ENCODE data around the gene PTPRM.
A peak's percentile ranks its signal among the peaks of the same experiment; 100 is the strongest.
"Not testable (repeated sequence)": the region's sequence is repeated elsewhere in the genome, so short reads cannot be mapped to it uniquely, and the experiment has no call there.

Gene PTPRM

DNA sequence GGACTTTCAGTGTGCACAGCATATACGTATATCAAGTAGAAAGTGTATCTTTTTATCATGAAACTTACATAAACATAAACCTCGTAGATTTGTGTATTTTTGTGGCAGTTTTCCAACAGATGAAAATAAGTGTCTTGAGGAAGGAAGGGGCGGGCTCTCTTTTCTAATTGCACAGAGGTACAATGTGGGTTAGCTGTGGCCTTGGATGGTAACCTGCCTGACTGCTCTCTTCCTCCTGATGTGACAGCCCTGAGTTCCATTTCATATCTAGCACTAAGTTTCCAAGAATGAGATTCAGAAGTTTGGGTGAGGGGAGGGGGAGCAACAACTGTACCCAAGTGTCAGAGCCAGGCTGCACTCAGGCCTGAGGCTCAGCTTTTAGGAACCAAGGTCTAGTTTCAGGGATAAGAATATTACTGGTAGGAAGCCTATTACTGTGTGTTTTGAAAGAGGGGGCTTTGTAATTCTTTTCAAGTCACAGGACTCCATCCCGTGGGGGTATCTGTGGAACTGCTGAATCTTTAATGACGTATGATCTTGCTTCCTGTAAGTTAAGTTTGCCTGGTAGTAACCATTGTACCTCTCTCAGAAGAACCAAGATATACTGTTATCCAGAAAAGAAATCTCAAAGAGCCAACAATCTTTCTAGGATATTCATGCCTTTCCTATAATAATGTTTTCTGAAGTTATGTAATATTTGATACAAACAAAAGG is 483.7 kb downstream of the PTPRM start:
- no peak for DNase-seq (ENCODE audit: low read depth)

DNA sequence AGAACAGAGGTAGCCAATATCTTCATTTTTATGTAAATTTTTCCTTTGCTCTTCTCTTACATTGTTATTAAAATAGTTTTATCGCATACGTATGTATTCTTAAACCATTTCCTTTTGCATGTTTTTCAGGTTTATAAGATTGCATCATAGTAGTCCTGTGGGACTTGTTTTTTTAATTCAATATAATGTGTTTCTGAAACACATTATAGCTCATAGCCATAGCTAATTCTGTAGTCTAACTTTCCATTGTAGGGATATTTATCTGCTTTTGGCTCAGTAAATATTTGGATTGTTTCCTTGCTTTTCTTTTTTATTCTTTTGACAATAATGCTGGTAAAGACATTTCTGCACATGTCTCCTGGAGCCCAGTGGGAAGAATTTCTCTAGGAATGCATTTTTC is 484.3 kb downstream of the PTPRM start:
- DNase-seq (ENCODE audit: low read depth), result no peak

DNA sequence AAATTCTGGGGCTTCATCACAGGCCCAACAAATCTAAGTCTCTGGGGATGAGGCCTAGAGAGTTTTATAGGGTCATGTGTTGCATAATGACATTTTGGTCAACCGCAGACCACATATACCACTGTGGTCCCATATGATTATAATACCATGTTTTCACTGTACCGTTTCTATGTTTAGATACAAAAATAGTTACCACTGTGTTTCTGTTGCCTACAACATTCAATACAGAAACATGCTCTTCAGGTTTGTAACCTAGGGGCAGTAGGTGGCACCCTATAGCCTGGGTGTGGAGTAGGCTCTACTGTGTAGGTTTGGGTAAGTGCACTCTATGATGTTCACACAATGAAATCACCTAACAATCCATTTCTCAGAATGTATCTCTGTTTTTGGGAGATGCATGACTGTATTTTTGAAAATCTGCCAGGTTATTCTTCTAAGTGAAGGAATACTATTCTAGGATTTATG is 485.2 kb downstream of the PTPRM start:
- no peak for DNase-seq (ENCODE audit: low read depth)

DNA sequence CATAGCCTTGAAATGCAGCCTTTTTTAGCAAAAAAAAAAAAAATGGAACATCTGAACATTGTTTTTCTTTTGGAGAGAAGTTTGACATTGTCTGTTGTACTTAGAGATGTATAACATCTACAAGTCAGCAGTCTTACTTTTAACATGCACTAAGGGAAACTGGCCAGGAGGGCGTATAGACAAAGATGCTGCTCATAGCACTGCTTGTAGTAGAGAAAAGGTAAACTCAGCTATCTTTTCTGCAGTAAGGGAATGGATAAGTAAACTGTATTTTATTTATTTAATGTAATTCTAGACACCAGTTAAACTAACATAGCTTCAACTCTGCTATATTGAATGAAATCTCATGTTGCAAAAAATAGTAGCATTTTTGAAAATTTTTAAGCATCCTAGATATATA is 489.6 kb downstream of the PTPRM start:
- no peak for DNase-seq (ENCODE audit: low read depth)

DNA sequence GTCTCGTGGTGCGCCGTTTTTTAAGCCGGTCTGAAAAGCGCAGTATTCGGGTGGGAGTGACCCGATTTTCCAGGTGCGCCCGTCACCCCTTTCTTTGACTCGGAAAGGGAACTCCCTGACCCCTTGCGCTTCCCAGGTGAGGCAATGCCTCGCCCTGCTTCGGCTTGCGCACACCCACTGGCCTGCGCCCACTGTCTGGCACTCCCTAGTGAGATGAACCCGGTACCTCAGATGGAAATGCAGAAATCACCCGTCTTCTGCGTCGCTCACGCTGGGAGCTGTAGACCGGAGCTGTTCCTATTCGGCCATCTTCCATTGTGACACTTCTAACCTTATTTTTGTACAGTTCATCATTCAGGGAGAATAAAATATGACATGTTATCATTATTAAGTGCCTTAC is 496.0 kb downstream of the PTPRM start:
- not testable (repeated sequence) for DNase-seq (ENCODE audit: low read depth)

DNA sequence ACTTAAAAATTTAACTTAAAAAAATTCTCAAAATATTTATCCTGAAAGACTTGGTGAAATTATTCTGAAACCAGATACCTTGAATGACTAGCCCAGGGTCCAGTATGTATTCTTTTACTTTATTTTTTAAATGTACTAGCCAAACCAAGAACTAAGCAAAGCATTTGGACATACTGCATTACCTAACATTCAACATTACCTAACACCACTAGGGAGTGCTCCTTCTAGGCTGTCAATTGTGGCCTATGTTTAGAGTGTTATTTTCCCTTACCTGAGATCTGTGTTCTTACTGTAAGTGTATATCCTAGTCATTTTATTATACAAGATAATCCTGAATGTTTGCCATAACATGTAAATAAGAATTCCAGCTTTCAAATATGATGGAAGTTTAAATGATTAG is 496.6 kb downstream of the PTPRM start:
- DNase-seq (ENCODE audit: low read depth), result no peak

DNA sequence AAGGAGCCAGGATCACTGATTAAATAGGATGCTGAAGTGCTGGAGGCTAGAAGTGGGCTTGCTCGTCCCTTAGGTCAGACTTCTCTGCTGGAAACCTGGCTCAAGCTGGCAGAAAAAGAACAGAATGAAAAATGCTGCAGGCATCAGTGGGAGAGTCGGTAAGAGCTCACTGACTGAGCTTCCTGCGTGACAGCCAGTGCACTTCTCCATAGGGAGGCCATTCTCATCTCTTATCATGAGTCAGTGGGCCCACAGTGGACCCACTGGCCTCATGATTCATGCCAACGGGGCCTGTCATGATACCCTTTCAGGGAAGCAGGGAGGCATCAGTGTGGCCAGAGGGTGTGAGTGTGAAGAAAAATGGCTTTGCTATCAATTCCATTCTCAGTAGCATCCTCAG is 498.2 kb downstream of the PTPRM start:
- no peak for DNase-seq (ENCODE audit: low read depth)

DNA sequence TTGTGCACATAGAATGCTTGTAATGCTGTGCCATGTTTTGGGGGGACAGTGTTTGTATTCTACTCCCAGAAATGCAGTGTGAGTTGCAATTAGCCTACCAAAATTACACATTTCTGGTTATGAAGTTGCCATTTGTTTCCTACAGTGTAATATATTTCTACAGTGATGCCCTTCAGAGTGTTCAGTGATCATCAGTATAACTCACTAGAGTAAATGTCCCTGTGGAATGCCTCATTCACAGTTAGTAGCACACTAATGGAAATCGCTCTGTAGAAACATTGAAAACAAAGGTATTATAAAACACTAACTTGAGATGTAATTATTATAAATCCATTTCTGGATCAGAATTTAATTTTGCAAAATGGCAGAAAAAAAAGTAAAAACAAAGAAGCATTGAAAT is 498.7 kb downstream of the PTPRM start:
- DNase-seq (ENCODE audit: low read depth), result no peak

DNA sequence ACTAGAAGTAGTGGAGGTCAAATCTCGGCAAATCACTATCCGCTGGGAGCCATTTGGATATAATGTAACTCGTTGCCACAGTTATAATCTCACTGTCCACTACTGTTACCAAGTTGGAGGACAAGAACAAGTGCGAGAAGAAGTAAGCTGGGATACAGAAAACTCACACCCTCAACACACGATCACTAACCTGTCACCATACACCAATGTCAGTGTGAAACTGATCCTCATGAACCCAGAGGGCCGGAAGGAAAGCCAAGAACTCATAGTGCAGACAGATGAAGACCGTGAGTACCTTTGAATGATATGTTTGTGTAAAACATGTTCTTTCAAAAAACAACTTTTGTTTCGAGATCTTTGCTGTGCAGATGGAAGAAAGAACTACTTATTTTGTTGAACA is 502.6 kb downstream of the PTPRM start:
- DNase-seq (ENCODE audit: low read depth), result no peak

DNA sequence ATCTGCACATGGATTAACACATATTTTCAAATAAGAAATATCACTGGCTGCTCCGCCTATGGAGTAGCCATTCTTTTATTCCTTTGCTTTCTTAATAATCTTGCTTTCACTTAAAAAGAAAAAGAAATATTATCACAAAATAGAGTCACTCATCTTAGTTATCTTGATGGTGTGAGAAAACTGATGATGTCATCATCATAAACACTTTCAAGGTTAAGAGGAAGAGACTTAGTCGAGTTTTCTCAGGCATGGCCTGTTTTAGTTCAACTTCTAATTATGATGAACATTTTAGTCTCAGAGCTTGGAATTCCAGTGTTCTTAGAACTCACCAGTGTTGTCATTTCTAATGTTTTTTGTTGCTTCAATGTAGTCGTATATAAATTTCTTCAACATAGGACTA is 506.1 kb downstream of the PTPRM start:
- DNase-seq (ENCODE audit: low read depth), result no peak

DNA sequence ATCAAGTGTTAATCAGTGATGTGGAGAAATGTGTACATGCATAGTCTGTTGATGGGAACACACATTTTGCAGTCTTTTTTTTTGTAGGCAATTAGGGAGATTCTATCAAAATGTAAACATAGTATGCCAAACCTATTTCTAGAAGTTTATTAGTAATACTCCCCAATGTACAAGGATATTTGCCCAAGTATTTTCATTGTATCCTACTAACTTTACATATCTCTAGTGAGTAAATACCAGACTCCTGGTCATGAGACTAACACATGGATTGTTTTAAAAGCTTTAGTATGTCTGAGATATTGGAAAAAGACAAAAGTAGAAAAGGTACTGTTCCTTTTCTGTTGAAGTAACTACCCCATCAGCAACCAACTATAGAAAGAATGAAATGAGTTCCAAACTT is 513.0 kb downstream of the PTPRM start:
- DNase-seq (ENCODE audit: low read depth), result no peak

DNA sequence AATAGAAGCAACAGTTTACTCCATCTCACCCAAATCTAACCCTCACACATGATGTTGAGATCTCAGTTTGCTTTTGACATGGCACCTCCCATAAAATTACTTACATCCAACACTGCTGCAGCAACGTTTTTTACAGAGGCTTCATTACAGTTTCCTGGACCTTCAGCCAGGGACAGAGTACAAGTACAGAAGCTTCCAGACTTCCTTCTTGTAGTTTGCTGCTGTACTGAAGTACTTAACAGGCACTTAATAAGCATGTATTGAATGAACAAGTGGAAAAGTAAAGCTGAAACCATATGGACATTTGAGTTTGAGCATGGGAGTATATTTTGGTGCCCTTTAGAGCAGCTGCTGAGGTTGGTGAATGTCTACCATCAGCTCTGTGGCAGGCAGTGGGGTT is 514.2 kb downstream of the PTPRM start:
- no peak for DNase-seq (ENCODE audit: low read depth)

DNA sequence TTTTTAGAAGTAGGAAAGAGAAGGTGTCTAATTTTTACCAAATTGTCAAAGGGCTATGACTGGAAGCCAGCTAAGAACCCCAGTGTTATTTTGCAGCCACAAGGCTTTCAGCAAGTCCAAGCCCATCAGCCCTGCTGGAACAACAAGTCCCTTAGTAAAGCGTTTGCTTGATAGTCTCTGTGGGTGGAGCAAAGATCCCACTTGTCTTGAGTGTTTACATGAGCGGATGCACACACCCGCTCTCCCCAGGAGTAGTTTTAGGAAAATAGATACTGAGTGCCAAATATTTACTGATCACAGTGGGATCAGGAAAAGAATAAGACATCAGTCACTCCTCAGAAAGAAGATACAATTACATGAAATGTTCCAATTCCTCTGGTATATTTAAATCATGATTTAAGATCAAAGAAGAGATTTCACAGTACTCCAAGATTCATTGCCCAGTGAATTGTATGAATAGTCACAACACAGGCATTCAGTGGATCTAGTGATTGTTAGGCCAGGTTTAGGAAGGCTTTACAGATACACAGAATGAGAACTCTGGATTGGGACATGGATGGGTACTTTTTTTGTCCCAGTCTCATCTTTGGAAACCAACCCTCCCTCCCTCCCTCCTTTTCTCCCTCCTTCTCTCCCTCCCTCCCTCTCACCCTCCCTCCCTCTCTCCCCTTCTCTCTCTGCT is 514.9 kb downstream of the PTPRM start:
- DNase-seq (ENCODE audit: low read depth), result no peak

DNA sequence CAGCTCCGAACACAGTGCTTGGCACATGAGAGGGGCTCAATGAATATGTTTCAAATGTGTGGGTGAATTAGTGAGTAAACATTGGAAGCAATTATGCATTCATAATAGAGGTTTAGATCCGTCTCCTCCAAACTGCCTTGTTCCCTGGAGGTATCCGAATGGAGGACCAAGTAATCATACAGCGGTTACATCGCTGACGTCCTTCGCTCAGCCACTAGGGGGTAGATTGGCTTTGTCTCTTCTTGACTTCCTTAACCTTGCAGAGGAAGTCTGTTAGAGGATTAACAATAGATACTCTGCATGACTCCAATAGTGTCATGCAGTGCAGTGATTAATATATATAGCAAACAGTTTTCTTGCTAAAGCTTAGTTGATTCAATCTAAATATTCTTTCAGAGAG is 517.0 kb downstream of the PTPRM start:
- DNase-seq (ENCODE audit: low read depth), result peak; percentile 15

DNA sequence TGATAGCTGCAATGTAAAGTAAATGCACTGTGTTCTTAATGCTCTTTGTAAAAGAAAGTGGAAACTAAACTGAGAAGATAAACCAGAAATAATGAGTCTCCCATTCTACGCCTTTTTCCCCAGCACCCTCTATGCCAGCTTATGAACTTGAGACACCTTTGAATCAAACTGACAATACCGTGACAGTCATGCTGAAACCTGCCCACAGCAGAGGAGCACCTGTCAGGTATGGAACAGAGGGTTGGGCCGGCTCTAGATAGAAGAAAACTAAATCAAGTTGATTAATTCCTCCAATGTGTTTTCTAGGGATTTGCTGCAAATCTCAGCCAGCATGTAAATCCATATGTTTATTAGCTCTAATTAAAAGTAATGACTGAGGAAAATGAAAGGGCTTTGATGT is 521.5 kb downstream of the PTPRM start:
- DNase-seq (ENCODE audit: low read depth), result no peak

DNA sequence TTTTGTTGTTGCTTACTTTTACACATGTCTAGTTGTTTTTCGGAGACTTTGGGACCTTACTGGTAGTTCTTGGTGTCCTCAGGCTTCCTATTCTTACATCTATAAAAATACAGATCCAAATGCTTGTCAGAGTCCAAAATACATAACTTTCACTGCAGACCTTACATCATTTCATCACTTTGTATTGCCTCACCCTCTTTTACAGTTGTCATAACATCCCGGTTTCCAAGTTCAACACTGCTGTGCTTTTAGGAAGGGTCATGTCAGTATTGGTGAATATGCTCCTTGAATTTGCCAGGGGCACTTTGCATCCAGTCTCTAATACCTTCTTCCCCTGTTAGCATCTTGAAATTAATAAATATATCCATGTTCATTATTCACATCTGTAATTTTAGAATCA is 523.9 kb downstream of the PTPRM start:
- DNase-seq (ENCODE audit: low read depth), result no peak

DNA sequence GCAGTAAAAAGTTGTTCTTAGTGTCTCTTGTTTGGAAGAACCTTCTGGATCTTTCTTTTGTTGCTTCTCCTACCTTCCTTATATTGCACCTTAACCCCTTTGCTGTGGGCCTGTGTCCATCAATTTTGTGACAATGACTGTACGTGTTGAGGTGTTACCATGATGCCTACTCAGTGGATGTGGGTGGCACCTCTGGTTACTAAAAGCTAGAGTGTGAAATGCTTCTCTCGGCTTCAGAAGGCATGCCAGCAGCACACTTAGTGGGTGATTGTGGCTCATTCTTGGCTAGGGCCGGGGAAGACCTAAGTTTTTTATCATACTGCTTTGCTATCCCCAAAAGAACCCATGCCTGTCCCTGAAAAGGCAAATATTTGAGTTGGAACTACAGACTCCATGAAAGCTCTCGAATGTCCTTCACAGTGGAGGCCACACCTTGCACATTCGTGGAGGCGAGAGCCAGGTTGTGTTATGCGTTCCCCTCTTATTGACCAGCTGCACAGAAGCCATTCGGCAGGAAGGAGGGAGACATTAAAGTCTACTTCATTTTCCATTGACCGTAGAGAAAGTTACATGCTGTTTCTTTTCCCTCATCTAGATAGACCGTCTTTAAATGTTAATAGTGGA is 528.9 kb downstream of the PTPRM start:
- DNase-seq (ENCODE audit: low read depth), result no peak

DNA sequence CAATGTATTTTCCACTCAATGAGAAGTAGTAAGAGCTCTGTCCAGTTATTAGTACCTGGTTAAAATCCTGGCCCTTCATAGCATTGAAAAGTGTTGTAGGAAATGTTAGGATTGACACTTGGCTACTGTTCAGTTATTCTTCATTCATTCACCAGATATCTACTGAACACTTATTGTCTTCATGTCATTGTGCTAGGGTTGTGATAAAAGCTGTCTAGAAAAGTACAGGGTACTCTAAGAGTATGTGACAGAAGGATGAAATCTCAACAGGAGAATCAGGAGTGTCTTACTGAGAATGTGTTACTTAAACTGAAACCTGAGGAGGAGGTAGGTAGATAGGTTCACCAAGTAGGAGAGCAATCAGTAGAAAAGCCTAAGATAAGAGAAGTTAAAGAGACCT is 530.3 kb downstream of the PTPRM start:
- no peak for DNase-seq (ENCODE audit: low read depth)

DNA sequence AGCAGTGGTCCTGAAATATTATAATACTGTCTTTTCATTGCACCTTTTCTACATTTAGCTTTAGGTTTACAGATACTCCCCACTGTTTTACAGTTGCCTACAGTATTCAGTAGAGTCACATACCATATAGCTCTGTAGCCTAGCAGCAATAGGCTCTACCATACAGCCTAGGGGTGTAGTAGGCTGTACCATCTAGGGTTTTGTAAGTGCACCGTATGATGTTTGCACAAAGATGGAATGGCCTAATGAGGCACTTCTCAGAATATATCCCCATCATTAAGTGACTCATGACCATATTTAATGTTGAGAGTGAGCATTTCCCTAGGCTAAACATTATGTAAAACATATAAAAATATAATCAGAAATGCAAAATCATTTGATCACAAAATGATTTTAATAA is 530.8 kb downstream of the PTPRM start:
- no peak for DNase-seq (ENCODE audit: low read depth)

DNA sequence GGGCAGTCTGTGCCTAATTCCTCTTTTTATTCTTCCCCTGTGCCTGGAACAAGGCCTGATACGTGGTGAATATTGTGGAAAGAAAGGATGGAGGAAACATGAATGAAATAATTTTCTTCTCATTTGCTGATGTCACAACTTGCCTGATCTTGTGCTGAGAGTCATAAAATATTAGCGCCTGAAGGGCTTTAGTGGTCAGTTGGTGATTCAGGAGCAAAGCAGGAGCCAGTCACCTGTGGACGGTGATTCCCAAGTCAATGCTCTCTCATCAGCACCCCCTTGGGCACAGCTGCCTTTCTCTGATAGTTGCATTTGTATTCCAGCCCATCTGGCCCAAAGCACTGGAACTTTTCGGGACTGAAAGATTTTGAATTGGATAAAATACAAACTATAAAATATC is 539.5 kb downstream of the PTPRM start:
- no peak for DNase-seq (ENCODE audit: low read depth)

DNA sequence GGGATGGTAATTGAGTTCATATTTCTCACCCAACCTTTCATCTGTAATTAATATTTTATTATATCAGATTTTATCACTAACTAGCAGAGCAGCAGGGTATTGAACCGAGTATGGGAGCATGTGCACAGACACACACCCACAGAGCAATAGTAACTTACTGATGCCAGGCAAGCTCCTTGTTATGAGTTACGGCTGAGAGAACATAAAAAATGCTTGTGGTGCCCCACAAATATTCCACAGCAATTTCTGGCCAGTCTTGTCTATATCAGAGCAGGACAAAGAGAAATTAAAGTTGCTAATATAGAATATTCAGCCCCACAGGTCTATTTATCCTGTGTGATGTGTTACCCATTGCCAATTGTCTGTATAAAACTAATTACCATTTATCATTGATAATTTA is 540.3 kb downstream of the PTPRM start:
- no peak for DNase-seq (ENCODE audit: low read depth)

DNA sequence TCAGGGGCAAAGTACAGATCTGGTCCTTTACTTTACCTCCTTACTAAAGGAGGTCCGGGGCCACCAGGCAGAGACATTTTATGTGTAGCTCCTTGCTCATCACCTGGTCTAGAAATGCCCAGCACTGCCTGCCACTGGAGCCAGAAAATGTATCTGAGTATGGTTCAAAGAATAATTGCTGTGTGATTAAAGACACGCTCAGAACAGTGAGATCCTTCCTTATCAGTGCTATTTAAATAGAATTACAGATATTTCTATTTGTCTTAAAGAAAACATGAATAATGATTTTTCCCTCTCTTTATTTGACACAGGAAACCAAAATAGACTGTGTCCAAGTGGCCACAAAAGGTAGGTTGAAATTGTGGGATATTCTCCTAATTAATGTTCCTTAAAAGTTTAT is 547.4 kb downstream of the PTPRM start:
- no peak for DNase-seq (ENCODE audit: low read depth)

DNA sequence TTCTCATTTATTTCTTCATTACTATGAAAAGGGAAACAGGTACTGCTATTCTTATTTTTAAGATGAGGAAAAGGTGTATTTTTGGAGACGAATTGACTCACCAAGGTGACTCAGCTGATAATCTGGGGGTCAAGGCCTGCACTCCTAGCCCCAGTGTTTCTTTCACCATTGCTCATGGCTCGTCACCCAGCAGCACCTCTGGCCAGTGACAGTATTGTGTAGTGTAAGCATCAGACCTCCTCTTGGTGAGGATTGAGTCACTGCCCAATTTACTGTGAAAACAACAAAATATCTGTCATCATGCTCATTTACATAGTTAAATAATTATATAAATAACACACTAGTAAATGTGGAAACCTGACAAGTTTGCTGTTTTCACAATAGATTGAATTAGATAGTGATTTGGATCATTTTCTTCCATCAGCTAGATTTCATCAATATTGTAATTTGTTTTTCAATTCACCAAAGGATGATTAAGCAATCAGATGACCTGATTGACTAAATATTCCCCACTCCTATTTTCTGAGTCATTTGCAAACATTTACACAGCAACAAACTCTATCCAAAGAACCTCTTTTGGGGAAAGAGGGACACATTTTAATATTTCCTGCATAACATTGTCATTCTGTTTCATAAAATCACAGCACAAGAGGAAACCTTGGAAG is 549.4 kb downstream of the PTPRM start:
- no peak for DNase-seq (ENCODE audit: low read depth)
